ENCODE measurements around the gene SLC2A13. TPM values are rescaled to one million over a fixed set of nuclear protein-coding genes. Genes with fewer than 3 reads are reported as not detected.

SLC2A13 gene
- total and polyA plus RNA-seq, 11 donors: 1.9 to 17.6 (median 8.5) TPM

GRCh38 chr12:40144023-40144422 lies 38.1 kb upstream of the SLC2A13 start:
- no peaks in the 10 kb centered on the region for H3K4me1 ChIP-seq
- TF ChIP-seq POLR2A (IDR thresholded peaks at IDR 0.05) (no peak), CTCF (IDR thresholded peaks at IDR 0.05) (no peak)

GRCh38 chr12:40142001-40142744 lies 36.3 kb upstream of the SLC2A13 start:
- Histone ChIP-seq H3K27ac (no peak overlapping the region), H3K9me3 (no peaks in the 10 kb centered on the region), H3K36me3 (no peaks in the 10 kb centered on the region), H3K4me1 (peaks cover 0 to 7% (median 0%) of the 10 kb centered on the region in 12 donors), H3K4me3 (no peak overlapping the region), H3K27me3 (no peaks in the 10 kb centered on the region)
- DNase-seq: no peak
- TF ChIP-seq CTCF (IDR thresholded peaks at IDR 0.05): no peak
- no peak for TF ChIP-seq POLR2A (IDR thresholded peaks at IDR 0.05)
- ATAC-seq: no peak
- WGBS, 4 donors: 54 to 61% (median 56%) methylated on average over 4 of the region's 4 CpGs
- intact Hi-C loops (cut with DNase I): no loop called here

More at GRCh38 chr12:40144023-40144422, 38.1 kb upstream of the SLC2A13 start:
- Histone ChIP-seq H3K36me3 (no peaks in the 10 kb centered on the region), H3K4me3 (no peak overlapping the region), H3K27me3 (no peaks in the 10 kb centered on the region), H3K27ac (no peak overlapping the region), H3K9me3 (no peaks in the 10 kb centered on the region)
- ATAC-seq: no peak
- intact Hi-C loops (cut with DNase I): no loop called here
- 53 to 65% (median 58%) methylated on average over 1 of the region's 1 CpG for WGBS, 4 donors
- no peak for DNase-seq

- ATAC-seq (no peak), DNase-seq (no peak)
- H3K27me3 ChIP-seq: no peaks in the 10 kb centered on the region
- H3K9me3 ChIP-seq: no peaks in the 10 kb centered on the region
- intact Hi-C loops (cut with DNase I): no loop called here
- no peaks in the 10 kb centered on the region for H3K36me3 ChIP-seq
- WGBS, 4 donors: 76 to 88% (median 83%) methylated on average over 2 of the region's 2 CpGs
- H3K27ac ChIP-seq: no peak overlapping the region
- H3K4me1 ChIP-seq: peaks cover 0 to 11% (median 0%) of the 10 kb centered on the region in 12 donors
- no peak for TF ChIP-seq POLR2A (IDR thresholded peaks at IDR 0.05)
- TF ChIP-seq CTCF (IDR thresholded peaks at IDR 0.05): no peak
- H3K4me3 ChIP-seq: no peak overlapping the region
These were observed 32.6 kb upstream of the SLC2A13 start for GRCh38 chr12:40138526-40138925.

- no peak overlapping the region for H3K4me3 ChIP-seq
- DNase-seq (no peak), ATAC-seq (no peak)
- intact Hi-C loops (cut with DNase I): no loop called here
- H3K27me3 ChIP-seq: no peaks in the 10 kb centered on the region
- no peaks in the 10 kb centered on the region for H3K36me3 ChIP-seq
- WGBS, 4 donors: 27 to 40% (median 35%) methylated on average over 3 of the region's 3 CpGs
- peak overlapping the region in 1 of 12 donors; percentile 15 for H3K27ac ChIP-seq
- H3K4me1 ChIP-seq: peaks cover 0 to 11% (median 0%) of the 10 kb centered on the region in 12 donors
- H3K9me3 ChIP-seq: no peaks in the 10 kb centered on the region
- TF ChIP-seq POLR2A (IDR thresholded peaks at IDR 0.05) (no peak), CTCF (IDR thresholded peaks at IDR 0.05) (no peak)
These were observed 31.4 kb upstream of the SLC2A13 start for GRCh38 chr12:40137252-40137651.
